ENCODE measurements around the gene BCOR. TPM values are rescaled to one million over a fixed set of nuclear protein-coding genes. Genes with fewer than 3 reads are reported as not detected.

The BCOR gene
- total RNA-seq, 1 experiment from 2014 or later = 35.1 TPM

GRCh38 chrX:40030205-40030604 is 67.6 kb downstream of the BCOR start:
- no peaks in the 10 kb centered on the region for H3K9me2 ChIP-seq (ENCODE audit: insufficient read depth)
- intact Hi-C loops (cut with micrococcal nuclease) = no loop called here
- H3K36me3 ChIP-seq (ENCODE audit: control insufficient read depth in 1 of 2, insufficient read depth in 2 of 2, low read length in 2 of 2) = no peaks in the 10 kb centered on the region
- ATAC-seq = no peak
- no peak overlapping the region for H2AFZ ChIP-seq (ENCODE audit: low read depth, low read length, poor library complexity, severe bottlenecking)
- H4K20me1 ChIP-seq (ENCODE audit: insufficient read depth) = no peaks in the 10 kb centered on the region
- H3K4me3 ChIP-seq (replicated peaks in 1 of 2; ENCODE audit: low read depth in 1 of 2, low read length in 2 of 2) = no peak overlapping the region
- H3K4me2 ChIP-seq (ENCODE audit: low read length) = no peak overlapping the region
- peaks cover 0 to 2% of the 10 kb centered on the region in 2 experiments; a peak in 2 of 4 replicates for H3K4me1 ChIP-seq (ENCODE audit: control insufficient read depth in 1 of 2, insufficient read depth in 2 of 2, low read length in 2 of 2)
- no peak for TF ChIP-seq TCF7L2 (IDR thresholded peaks at IDR 0.05; ENCODE audit: borderline replicate concordance, extremely low read depth, insufficient read depth, insufficient read length)
- no peak for TF ChIP-seq SIN3A (IDR thresholded peaks at IDR 0.05; ENCODE audit: low read depth)
- TF ChIP-seq CBX3 (IDR thresholded peaks at IDR 0.05; ENCODE audit: low read depth) = no peak
- TF ChIP-seq EGR1 (IDR thresholded peaks at IDR 0.05; ENCODE audit: low read depth) = no peak
- no peak for TF ChIP-seq MAX (IDR thresholded peaks at IDR 0.05)
- no peak for TF ChIP-seq FOSL1 (IDR thresholded peaks at IDR 0.05; ENCODE audit: low read depth)
- ChIA-PET CTCF (no interaction called here), POLR2A (no interaction called here), RAD21 (ENCODE audit: low non-redundant PET in 1 of 2, low total read pairs in 2 of 2, uncharacterized antibody in 2 of 2, unreplicated experiment in 2 of 2) (no interaction called here)
- no peak overlapping the region for H3K27ac ChIP-seq (ENCODE audit: low read depth, low read length)
- no peaks in the 10 kb centered on the region for H3K79me2 ChIP-seq (ENCODE audit: insufficient read depth, low read length)
- H3K27me3 ChIP-seq (ENCODE audit: insufficient read depth, low read length) = no peaks in the 10 kb centered on the region
- H3K9me3 ChIP-seq (ENCODE audit: control insufficient read depth in 1 of 2, insufficient read depth in 1 of 2, low read depth in 1 of 2, low read length in 2 of 2) = no peaks in the 10 kb centered on the region
- no TSS peak for BruUV-seq (replicated peaks)
- H3K9ac ChIP-seq (ENCODE audit: low read length) = no peak overlapping the region
- no peak for DNase-seq (ENCODE audit: low read depth, low spot score)

- POLR2A ChIA-PET = no interaction called here
- no peaks in the 10 kb centered on the region for H3K9me3 ChIP-seq (ENCODE audit: control insufficient read depth in 1 of 2, insufficient read depth in 1 of 2, low read depth in 1 of 2, low read length in 2 of 2)
- TF ChIP-seq MAX (IDR thresholded peaks at IDR 0.05) (no peak), EZH2phosphoT487 (IDR thresholded peaks at IDR 0.05; ENCODE audit: borderline replicate concordance) (no peak), SP1 (IDR thresholded peaks at IDR 0.05; ENCODE audit: low read depth) (no peak), CEBPB (IDR thresholded peaks at IDR 0.05; ENCODE audit: low read depth) (no peak)
- RAD21 ChIA-PET (ENCODE audit: low non-redundant PET in 1 of 2, low total read pairs in 2 of 2, uncharacterized antibody in 2 of 2, unreplicated experiment in 2 of 2) = no interaction called here
- H2AFZ ChIP-seq (ENCODE audit: low read depth, low read length, poor library complexity, severe bottlenecking) = no peak overlapping the region
- H3K27ac ChIP-seq (ENCODE audit: low read depth, low read length) = no peak overlapping the region
- no peaks in the 10 kb centered on the region for H3K4me1 ChIP-seq (ENCODE audit: control insufficient read depth in 1 of 2, insufficient read depth in 2 of 2, low read length in 2 of 2)
- no peak overlapping the region for H3K4me3 ChIP-seq (replicated peaks in 1 of 2; ENCODE audit: low read depth in 1 of 2, low read length in 2 of 2)
- no peaks in the 10 kb centered on the region for H3K36me3 ChIP-seq (ENCODE audit: control insufficient read depth in 1 of 2, insufficient read depth in 2 of 2, low read length in 2 of 2)
- no peaks in the 10 kb centered on the region for H3K9me2 ChIP-seq (ENCODE audit: insufficient read depth)
- CTCF ChIA-PET = no interaction called here
- H3K79me2 ChIP-seq (ENCODE audit: insufficient read depth, low read length) = no peaks in the 10 kb centered on the region
- intact Hi-C loops (cut with micrococcal nuclease) = no loop called here
- no peaks in the 10 kb centered on the region for H3K27me3 ChIP-seq (ENCODE audit: insufficient read depth, low read length)
- no peak overlapping the region for H3K9ac ChIP-seq (ENCODE audit: low read length)
- BruUV-seq (replicated peaks) = no TSS peak
- DNase-seq (ENCODE audit: low read depth, low spot score) (no peak), ATAC-seq (no peak)
- no peak overlapping the region for H3K4me2 ChIP-seq (ENCODE audit: low read length)
- H4K20me1 ChIP-seq (ENCODE audit: insufficient read depth) = no peaks in the 10 kb centered on the region
These were observed 75.3 kb downstream of the BCOR start for GRCh38 chrX:40022421-40022820.
